Neural cell (in vitro differentiated cells): ENCODE results near the gene TSPAN9. TPM values are rescaled to one million over a fixed set of nuclear protein-coding genes. Genes with fewer than 3 reads are reported as not detected.

Source experiments
- H2AFZ ChIP-seq: fragments of 200-600, 300-800 bp; sonication (generic), shearing (Covaris generic); 2 replicates; pipeline ENCODE4 v1.6.0; 2014; ENCODE audit warnings: low read depth, mild to moderate bottlenecking, antibody characterized with exemption, low read length, moderate library complexity
- H3F3A ChIP-seq: fragments of 200-600 bp; shearing (Covaris generic); 2 replicates; pipeline ENCODE4 v1.6.1; 2016; ENCODE audit warnings: mild to moderate bottlenecking, moderate library complexity, mixed read lengths, antibody characterized with exemption, low read length; ENCODE audit not compliant: insufficient read depth, poor library complexity, severe bottlenecking
- H3K27ac ChIP-seq: fragments of 200-600, 300-800 bp; sonication (generic), shearing (Covaris generic); 2 replicates; pipeline ENCODE4 v1.5.1; 2014; ENCODE audit warnings: mild to moderate bottlenecking, low read length, moderate library complexity
- H3K27me3 ChIP-seq: fragments of 300-800, 200-600 bp; sonication (generic), shearing (Covaris generic); 2 replicates; pipeline ENCODE4 v1.6.0; 2014; ENCODE audit warnings: mild to moderate bottlenecking, low read depth, low read length, moderate library complexity; ENCODE audit not compliant: insufficient read depth
- H3K36me3 ChIP-seq: fragments of 300-800, 200-600 bp; sonication (generic), shearing (Covaris generic); 2 replicates; pipeline ENCODE4 v1.5.1; 2014; ENCODE audit warnings: mild to moderate bottlenecking, antibody characterized with exemption, low read length, moderate library complexity; ENCODE audit not compliant: insufficient read depth
- H3K4me2 ChIP-seq: fragments of 300-800, 200-600 bp; sonication (generic), shearing (Covaris generic); 2 replicates; pipeline ENCODE4 v1.6.0; 2014; ENCODE audit warnings: mild to moderate bottlenecking, low read length
- H3K4me3 ChIP-seq: fragments of 300-800, 200-600 bp; sonication (generic), shearing (Covaris generic); 2 replicates; pipeline ENCODE4 v1.5.1; 2014; ENCODE audit warnings: mild to moderate bottlenecking, low read length, moderate library complexity
- H3K79me2 ChIP-seq: fragments of 200-600 bp; shearing (Covaris generic); replicated peaks from 2 replicates; pipeline ENCODE4 v1.6.0; 2014; ENCODE audit warnings: mild to moderate bottlenecking, low read length, moderate library complexity; ENCODE audit not compliant: insufficient read depth
- H3K9ac ChIP-seq: fragments of 300-800, 200-600 bp; sonication (generic), shearing (Covaris generic); 2 replicates; pipeline ENCODE4 v1.6.1; 2016; ENCODE audit warnings: mild to moderate bottlenecking, low read length, mixed read lengths
- H3K9me2 ChIP-seq: fragments of 200-600 bp; shearing (Covaris generic); 2 replicates; pipeline ENCODE4 v1.6.1; 2016; ENCODE audit warnings: mild to moderate bottlenecking, low read length, mixed read lengths; ENCODE audit not compliant: insufficient read depth
- H3K9me3 ChIP-seq: fragments of 200-600, 300-800 bp; sonication (generic), shearing (Covaris generic); 2 replicates; pipeline ENCODE4 v1.6.1; 2016; ENCODE audit warnings: mild to moderate bottlenecking, mixed run types, low read length, moderate library complexity, mixed read lengths
- H4K20me1 ChIP-seq: fragments of 200-600 bp; shearing (Covaris generic); 2 replicates; pipeline ENCODE4 v1.6.1; 2016; ENCODE audit warnings: mild to moderate bottlenecking, mixed run types; ENCODE audit not compliant: insufficient read depth
- CTCF ChIP-seq: fragments of 450-650 bp; IDR thresholded peaks from 2 replicates; pipeline ENCODE4 v1.5.1; 2014; ENCODE audit warnings: antibody characterized with exemption, mild to moderate bottlenecking, moderate library complexity; ENCODE audit not compliant: poor library complexity, severe bottlenecking
- EP300 ChIP-seq: fragments of 450-650 bp; conservative IDR thresholded peaks from 2 replicates; pipeline ENCODE4 v1.6.1; 2014; ENCODE audit warnings: antibody characterized with exemption, mild to moderate bottlenecking, moderate library complexity; ENCODE audit not compliant: poor library complexity, severe bottlenecking
- EZH2 ChIP-seq: fragments of 200-600, 300-800 bp; shearing (Covaris generic), sonication (generic); IDR thresholded peaks from 2 replicates; pipeline ENCODE4 v1.6.1; 2014; ENCODE audit warnings: antibody characterized with exemption, low read length, borderline replicate concordance, mild to moderate bottlenecking; ENCODE audit not compliant: insufficient read depth, poor library complexity, severe bottlenecking
- MXI1 ChIP-seq: fragments of 450-650 bp; conservative IDR thresholded peaks from 2 replicates; pipeline ENCODE4 v1.6.1; 2014; ENCODE audit warnings: antibody characterized with exemption, mild to moderate bottlenecking; ENCODE audit not compliant: poor library complexity, severe bottlenecking
- POLR2AphosphoS5 ChIP-seq: IDR thresholded peaks from 2 replicates; pipeline ENCODE4 v1.6.1; 2012
- RAD21 ChIP-seq: fragments of 450-650 bp; conservative IDR thresholded peaks from 2 replicates; pipeline ENCODE4 v1.6.1; 2014; ENCODE audit warnings: antibody characterized with exemption, mild to moderate bottlenecking, moderate library complexity
- SMC3 ChIP-seq: fragments of 450-650 bp; conservative IDR thresholded peaks from 2 replicates; pipeline ENCODE4 v1.6.1; 2014; ENCODE audit warnings: antibody characterized with exemption, mild to moderate bottlenecking, moderate library complexity; ENCODE audit not compliant: poor library complexity
- TAF1 ChIP-seq: IDR thresholded peaks from 2 replicates; pipeline ENCODE4 v1.6.1; 2012; ENCODE audit warnings: low read depth
- polyA plus RNA-seq: library from polyadenylated mRNA; depleted of rRNA; stranded (reverse); fragments of >200 nt; gene quantifications from 2 replicates; pipeline ENCODE4 v1.2.3, GENCODE V29; 2014
- TF ChIP-seq, protein P1 (sequence below): IDR thresholded peaks from 2 replicates; pipeline ENCODE4 v1.6.1; 2012; ENCODE audit warnings: borderline replicate concordance

TSPAN9 gene
- polyA plus RNA-seq, 1 donor from 2014 or later = 11.9 TPM

DNA sequence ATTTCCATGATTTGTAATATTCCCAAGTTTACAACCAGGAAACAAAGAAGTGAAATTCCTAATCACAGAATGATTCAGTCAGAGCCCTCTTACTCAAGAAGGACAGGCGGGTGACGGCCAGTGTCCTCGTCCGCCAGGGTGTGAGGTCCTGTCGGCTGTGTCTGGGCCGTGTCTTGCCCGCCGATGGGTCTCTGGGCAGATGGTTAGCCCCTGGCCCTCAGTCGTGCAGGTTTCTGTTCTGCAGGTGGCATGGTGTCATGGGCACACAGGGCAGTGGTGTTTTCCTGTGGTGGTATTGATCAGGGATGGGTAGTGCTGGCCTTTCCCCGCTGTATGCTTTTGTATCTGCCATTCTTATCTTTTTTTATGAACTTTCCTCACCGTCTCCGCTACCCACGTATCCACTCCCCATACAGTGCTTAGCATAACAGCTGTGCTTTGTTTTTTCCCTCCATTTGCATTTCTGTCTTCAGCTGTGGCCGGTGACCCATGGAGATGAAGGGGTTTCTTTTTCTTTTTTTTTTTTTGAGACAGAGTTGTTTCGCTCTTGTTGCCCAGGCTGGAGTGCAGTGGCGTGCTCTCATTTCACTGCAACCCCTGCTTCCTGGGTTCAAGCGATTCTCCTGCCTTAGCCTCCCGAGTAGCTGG is 100.7 kb downstream of the TSPAN9 start:
- Histone ChIP-seq H3K27ac (no peak overlapping the region), H3K9me3 (no peaks in the 10 kb centered on the region), H3F3A (no peaks in the 10 kb centered on the region), H3K79me2 (no peaks in the 10 kb centered on the region), H3K36me3 (no peaks in the 10 kb centered on the region), H3K27me3 (no peaks in the 10 kb centered on the region), H3K9me2 (no peaks in the 10 kb centered on the region), H4K20me1 (no peaks in the 10 kb centered on the region), H3K4me2 (no peak overlapping the region), H2AFZ (no peak overlapping the region), H3K9ac (no peak overlapping the region), H3K4me3 (no peak overlapping the region)
- TF ChIP-seq POLR2AphosphoS5 (no peak), SMC3 (no peak), CTCF (no peak), MXI1 (no peak), TAF1 (no peak), EZH2 (no peak), EP300 (no peak), RAD21 (no peak)
- TF ChIP-seq, protein P1, sequence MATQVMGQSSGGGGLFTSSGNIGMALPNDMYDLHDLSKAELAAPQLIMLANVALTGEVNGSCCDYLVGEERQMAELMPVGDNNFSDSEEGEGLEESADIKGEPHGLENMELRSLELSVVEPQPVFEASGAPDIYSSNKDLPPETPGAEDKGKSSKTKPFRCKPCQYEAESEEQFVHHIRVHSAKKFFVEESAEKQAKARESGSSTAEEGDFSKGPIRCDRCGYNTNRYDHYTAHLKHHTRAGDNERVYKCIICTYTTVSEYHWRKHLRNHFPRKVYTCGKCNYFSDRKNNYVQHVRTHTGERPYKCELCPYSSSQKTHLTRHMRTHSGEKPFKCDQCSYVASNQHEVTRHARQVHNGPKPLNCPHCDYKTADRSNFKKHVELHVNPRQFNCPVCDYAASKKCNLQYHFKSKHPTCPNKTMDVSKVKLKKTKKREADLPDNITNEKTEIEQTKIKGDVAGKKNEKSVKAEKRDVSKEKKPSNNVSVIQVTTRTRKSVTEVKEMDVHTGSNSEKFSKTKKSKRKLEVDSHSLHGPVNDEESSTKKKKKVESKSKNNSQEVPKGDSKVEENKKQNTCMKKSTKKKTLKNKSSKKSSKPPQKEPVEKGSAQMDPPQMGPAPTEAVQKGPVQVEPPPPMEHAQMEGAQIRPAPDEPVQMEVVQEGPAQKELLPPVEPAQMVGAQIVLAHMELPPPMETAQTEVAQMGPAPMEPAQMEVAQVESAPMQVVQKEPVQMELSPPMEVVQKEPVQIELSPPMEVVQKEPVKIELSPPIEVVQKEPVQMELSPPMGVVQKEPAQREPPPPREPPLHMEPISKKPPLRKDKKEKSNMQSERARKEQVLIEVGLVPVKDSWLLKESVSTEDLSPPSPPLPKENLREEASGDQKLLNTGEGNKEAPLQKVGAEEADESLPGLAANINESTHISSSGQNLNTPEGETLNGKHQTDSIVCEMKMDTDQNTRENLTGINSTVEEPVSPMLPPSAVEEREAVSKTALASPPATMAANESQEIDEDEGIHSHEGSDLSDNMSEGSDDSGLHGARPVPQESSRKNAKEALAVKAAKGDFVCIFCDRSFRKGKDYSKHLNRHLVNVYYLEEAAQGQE = no peak

- Histone ChIP-seq H3K27ac (no peak overlapping the region), H3K79me2 (no peaks in the 10 kb centered on the region), H3K9me3 (no peaks in the 10 kb centered on the region), H3K36me3 (no peaks in the 10 kb centered on the region), H3K4me3 (no peak overlapping the region), H4K20me1 (no peaks in the 10 kb centered on the region), H3K27me3 (no peaks in the 10 kb centered on the region), H3K9me2 (no peaks in the 10 kb centered on the region), H2AFZ (no peak overlapping the region), H3K4me2 (no peak overlapping the region), H3K9ac (no peak overlapping the region), H3F3A (no peaks in the 10 kb centered on the region)
- TF ChIP-seq TAF1 = no peak
- TF ChIP-seq MXI1 = no peak
These were observed 101.6 kb downstream of the TSPAN9 start for GRCh38 chr12:3178671-3179313.
